ENCODE measurements around the gene ARHGAP31. TPM values are rescaled to one million over a fixed set of nuclear protein-coding genes. Genes with fewer than 3 reads are reported as not detected.

Gene ARHGAP31
- total and polyA plus RNA-seq, 2 experiments from 2014 or later = 1.2 to 4.3 TPM

GRCh38 chr3:119362940-119363725 lies 69.0 kb downstream of the ARHGAP31 start:
- Mint-ChIP-seq H3K27ac (no peak overlapping the region), H3K4me1 (peaks cover 46% of the 10 kb centered on the region), H3K27me3 (ENCODE audit: insufficient read depth, low read depth, poor library complexity) (peaks cover 5% of the 10 kb centered on the region), H3K36me3 (ENCODE audit: low read depth) (no peaks in the 10 kb centered on the region), H3K9me3 (no peaks in the 10 kb centered on the region), H3K4me3 (no peak overlapping the region)
- H3K79me2 ChIP-seq (replicated peaks; ENCODE audit: insufficient read depth) = no peaks in the 10 kb centered on the region
- TF ChIP-seq EZH2phosphoT487 (IDR thresholded peaks at IDR 0.05; ENCODE audit: unreplicated experiment) (no peak), ETS1 (IDR thresholded peaks at IDR 0.05) (no peak), POLR2AphosphoS5 (IDR thresholded peaks at IDR 0.05; ENCODE audit: low read depth) (no peak), EZH2 (IDR thresholded peaks at IDR 0.05; ENCODE audit: low read depth, unreplicated experiment) (no peak), ZNF462 (CRISPR knock-in tag; IDR thresholded peaks at IDR 0.05) (no peak)
- no peak overlapping the region for H3K27ac ChIP-seq (ENCODE audit: low read depth)
- H3K36me3 ChIP-seq (ENCODE audit: insufficient read depth) = no peaks in the 10 kb centered on the region
- DNase-seq (ENCODE audit: low spot score) (no peak), ATAC-seq (no peak)
- H3F3A ChIP-seq (replicated peaks; ENCODE audit: low read depth) = no peaks in the 10 kb centered on the region; the same call in 1 of the 2 replicates
- no peaks in the 10 kb centered on the region for H3K9me2 ChIP-seq (ENCODE audit: insufficient read depth)
- no peak overlapping the region for H3K4me2 ChIP-seq
- peaks cover 42% of the 10 kb centered on the region for H3K4me1 ChIP-seq (ENCODE audit: insufficient read depth)
- H2AFZ ChIP-seq = no peak overlapping the region
- no peak overlapping the region for H3K4me3 ChIP-seq
- H3K27me3 ChIP-seq (ENCODE audit: insufficient read depth) = no peaks in the 10 kb centered on the region
- no peaks in the 10 kb centered on the region for H4K20me1 ChIP-seq (replicated peaks; ENCODE audit: insufficient read depth)

All from GM23338 (cell line).